ENCODE data around the gene RPL28.
"Not testable (repeated sequence)": the region's sequence is repeated elsewhere in the genome, so short reads cannot be mapped to it uniquely, and the experiment has no call there.

- TF ChIP-seq EZH2phosphoT487 (IDR thresholded peaks at IDR 0.05; ENCODE audit: insufficient read depth, low read depth); EZH2 (IDR thresholded peaks at IDR 0.05; ENCODE audit: insufficient read depth, poor library complexity, severe bottlenecking): not testable (repeated sequence)
Measured at GRCh38 chr19:55409179-55409578, 23.4 kb downstream of the RPL28 start.
